HEK293T (cell line): Measurements from ENCODE around the gene MSTO1.
A peak's percentile ranks its signal among the peaks of the same experiment; 100 is the strongest.

Experiments
- CTCF ChIA-PET: fragments of 350-600 bp; formaldehyde crosslinking; extraction: SDS; loops from one replicate; lab custom pipeline; 2021; ENCODE audit warnings: antibody characterized with exemption, inconsistent platforms; lab: Yijun Ruan, JAX
- POLR2A ChIA-PET: fragments of 350-600 bp; formaldehyde crosslinking; extraction: SDS; loops from one replicate; lab custom pipeline; 2020; ENCODE audit warnings: antibody characterized with exemption, inconsistent platforms; lab: Yijun Ruan, JAX
- DNase-seq: peaks from one replicate; pipeline ENCODE4 v3.0.0; 2012; ENCODE audit warnings: mixed read lengths; ENCODE audit errors: extremely low spot score
- ARNT ChIP-seq: fragments of 450-650 bp; IDR thresholded peaks from 2 replicates; pipeline ENCODE4 v1.6.1; 2017; ENCODE audit warnings: mild to moderate bottlenecking
- BHLHE40 ChIP-seq: fragments of 450-650 bp; IDR thresholded peaks from 2 replicates; pipeline ENCODE4 v1.6.1; 2016; ENCODE audit warnings: mild to moderate bottlenecking, moderate library complexity, borderline replicate concordance
- CTBP1 ChIP-seq: fragments of 450-650 bp; IDR thresholded peaks from 2 replicates; pipeline ENCODE4 v1.6.1; 2016; ENCODE audit warnings: borderline replicate concordance
- ELF4 ChIP-seq: fragments of 450-650 bp; IDR thresholded peaks from 2 replicates; pipeline ENCODE4 v1.6.1; 2017; ENCODE audit warnings: antibody characterized with exemption
- FOXA1 ChIP-seq: fragments of 450-650 bp; IDR thresholded peaks from 2 replicates; pipeline ENCODE4 v1.6.1; 2016; ENCODE audit warnings: mild to moderate bottlenecking
- FOXK2 ChIP-seq: fragments of 450-650 bp; IDR thresholded peaks from 2 replicates; pipeline ENCODE4 v1.6.1; 2016; ENCODE audit warnings: mild to moderate bottlenecking
- FOXM1 ChIP-seq: fragments of 450-650 bp; IDR thresholded peaks from 2 replicates; pipeline ENCODE4 v1.6.1; 2017; ENCODE audit warnings: mild to moderate bottlenecking, borderline replicate concordance
- HDGF ChIP-seq: fragments of 450-650 bp; IDR thresholded peaks from 2 replicates; pipeline ENCODE4 v1.6.1; 2017; ENCODE audit warnings: antibody characterized with exemption, borderline replicate concordance
- L3MBTL2 ChIP-seq: fragments of 450-650 bp; conservative IDR thresholded peaks from 2 replicates; pipeline ENCODE4 v1.6.1; 2016; ENCODE audit warnings: mild to moderate bottlenecking
- LEF1 ChIP-seq: fragments of 450-650 bp; IDR thresholded peaks from 2 replicates; pipeline ENCODE4 v1.6.1; 2017; ENCODE audit warnings: mild to moderate bottlenecking, borderline replicate concordance
- NFRKB ChIP-seq: fragments of 450-650 bp; IDR thresholded peaks from 2 replicates; pipeline ENCODE4 v1.6.1; 2016; ENCODE audit warnings: mild to moderate bottlenecking, moderate library complexity
- SP1 ChIP-seq: fragments of 450-650 bp; IDR thresholded peaks from 2 replicates; pipeline ENCODE4 v1.6.1; 2017
- SUZ12 ChIP-seq: fragments of 450-650 bp; IDR thresholded peaks from 2 replicates; pipeline ENCODE4 v1.6.1; 2016; ENCODE audit warnings: mild to moderate bottlenecking
- TARDBP ChIP-seq: fragments of 450-650 bp; IDR thresholded peaks from 2 replicates; pipeline ENCODE4 v1.6.1; 2016
- ZNF384 ChIP-seq: fragments of 450-650 bp; IDR thresholded peaks from 2 replicates; pipeline ENCODE4 v1.6.1; 2016
- TF ChIP-seq, protein P1 (sequence below): fragments of 450-650 bp; IDR thresholded peaks from 2 replicates; pipeline ENCODE4 v1.6.1; 2016

MSTO1 gene

DNA sequence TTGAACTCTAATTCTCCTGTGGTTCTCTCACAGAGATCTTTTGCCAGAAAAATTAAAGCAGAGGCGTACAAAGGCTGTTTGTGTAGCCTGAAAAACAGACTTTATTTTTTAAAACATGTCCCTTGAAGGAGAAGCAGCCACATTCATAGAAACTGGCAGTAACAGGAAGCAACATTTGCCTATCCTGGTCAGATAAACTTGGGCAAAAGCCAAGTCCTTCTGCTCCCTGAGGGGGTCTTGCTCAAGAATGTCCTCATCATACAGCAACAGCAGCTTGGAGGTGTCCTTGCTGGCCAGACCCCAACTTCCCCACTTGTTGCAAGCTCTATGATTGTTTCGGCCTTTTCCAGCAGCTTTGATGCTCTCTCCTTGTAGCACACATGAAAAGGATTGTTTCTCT, 36.3 kb downstream of the MSTO1 start:
- CTCF ChIA-PET, result no interaction called here

DNA sequence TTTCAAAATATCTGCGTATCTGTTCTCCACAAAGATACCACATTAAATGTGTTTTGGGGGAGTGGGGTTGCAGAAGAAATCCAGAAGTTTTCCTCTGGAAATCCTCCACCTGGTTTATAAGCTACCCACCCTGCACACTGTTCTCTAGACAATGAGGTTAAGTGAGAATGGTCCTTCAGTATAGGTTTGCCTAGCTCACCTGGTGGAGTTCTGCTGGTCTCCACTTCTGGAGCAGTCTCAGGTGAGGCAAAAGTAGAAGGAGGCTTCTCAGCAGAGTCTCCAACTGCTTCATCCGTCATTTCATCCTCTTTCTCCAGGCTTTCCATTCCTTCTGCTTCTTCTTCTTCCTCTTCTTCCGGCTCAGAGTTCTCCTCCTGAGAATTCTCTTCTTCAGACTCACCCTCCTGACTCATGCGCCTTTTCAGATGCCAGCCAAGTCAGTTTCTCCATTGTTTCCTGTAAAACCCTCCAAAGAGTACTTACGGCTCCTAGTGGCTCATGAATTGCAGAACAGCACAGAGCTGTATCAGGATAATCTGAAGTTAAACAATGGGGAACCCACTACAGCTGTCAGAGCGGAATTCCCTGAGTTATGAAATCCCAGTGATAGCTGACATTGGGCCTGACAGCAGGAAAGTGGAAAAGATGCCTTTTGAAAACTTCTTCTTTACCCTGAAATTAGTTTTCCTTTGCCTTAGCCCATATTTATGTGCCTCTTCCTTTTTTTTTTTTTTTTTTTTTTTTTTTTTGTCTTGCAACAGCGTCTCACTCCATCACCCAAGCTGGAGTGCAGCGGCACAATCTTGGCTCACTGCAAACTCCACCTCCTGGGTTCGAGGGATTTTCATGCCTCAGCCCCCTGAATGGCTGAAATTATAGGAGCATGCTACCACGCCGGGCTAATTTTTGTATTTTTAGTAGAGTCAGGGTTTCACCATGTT, 38.5 kb downstream of the MSTO1 start:
- CTCF ChIA-PET, result interaction anchor here (0.6 kb wide), 2 partner anchors 563 to 902 kb away, joined by 3 read pairs; no protein-coding TSS in a partner anchor
- TF ChIP-seq LEF1 (no peak), ZNF384 (peak; percentile 69), TARDBP (no peak)
- POLR2A ChIA-PET, result no interaction called here
- no peak for DNase-seq

More for the DNA sequence above, 36.3 kb downstream of the MSTO1 start:
- no peak for DNase-seq
- TF ChIP-seq SP1 (no peak), LEF1 (no peak), SUZ12 (no peak), TARDBP (no peak), NFRKB (no peak), ARNT (no peak), ELF4 (no peak), ZNF384 (no peak), FOXA1 (no peak), FOXM1 (no peak), BHLHE40 (no peak), FOXK2 (no peak), CTBP1 (no peak)
- POLR2A ChIA-PET, result interaction anchor here (1.1 kb wide), 1 partner anchor 83 kb away, joined by 3 read pairs; no protein-coding TSS in a partner anchor

DNA sequence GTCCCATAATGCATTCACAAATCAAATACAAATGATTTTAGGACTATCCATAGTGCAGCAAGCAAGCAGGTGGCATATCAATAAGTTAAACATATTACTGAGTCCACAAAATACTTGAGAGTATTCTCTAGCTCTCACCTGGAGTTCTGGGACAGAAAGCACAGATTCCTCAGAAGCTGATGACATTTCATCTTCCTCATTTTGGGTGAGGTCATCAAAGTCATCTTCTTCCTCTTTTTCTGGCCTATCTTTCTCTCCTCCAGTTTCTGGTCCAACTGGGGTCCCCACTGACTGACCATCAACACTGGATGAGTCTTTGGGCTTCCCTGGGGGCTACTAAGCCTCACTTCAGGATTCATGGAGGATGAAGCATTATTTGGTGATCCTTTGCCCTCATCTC, 39.7 kb downstream of the MSTO1 start:
- CTCF ChIA-PET, result no interaction called here
- POLR2A ChIA-PET, result no interaction called here
- TF ChIP-seq ARNT (no peak), CTBP1 (no peak), LEF1 (no peak), SP1 (no peak), FOXK2 (no peak), BHLHE40 (no peak), L3MBTL2 (no peak), ELF4 (no peak), FOXA1 (no peak), ZNF384 (no peak), NFRKB (no peak), FOXM1 (no peak), SUZ12 (no peak)
- no peak for DNase-seq

DNA sequence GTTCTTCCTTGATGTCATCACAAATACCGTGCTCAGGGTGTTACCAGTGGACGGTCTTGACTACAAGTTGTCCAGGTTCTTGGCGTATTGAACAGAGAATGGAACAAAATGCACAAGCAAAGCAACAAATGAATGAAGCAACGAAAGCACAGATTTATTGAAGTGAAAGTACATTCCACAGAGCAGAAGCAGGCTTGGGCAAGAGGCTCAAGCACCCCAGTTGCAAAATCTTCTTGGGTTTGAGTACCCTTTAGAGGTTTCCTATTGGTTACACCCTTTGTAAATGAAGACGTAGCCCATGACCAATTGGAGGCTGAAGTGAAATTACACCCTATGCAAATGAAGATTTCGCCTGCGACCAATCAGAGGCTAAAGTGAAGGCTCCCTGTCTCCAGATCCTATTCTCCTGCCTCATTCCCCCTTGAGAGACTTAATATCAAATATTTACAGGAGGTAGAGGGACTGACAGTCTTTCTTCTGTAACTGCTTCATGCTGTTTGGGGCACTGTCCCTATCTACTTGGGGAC, 40.3 kb downstream of the MSTO1 start:
- ChIA-PET CTCF (interaction anchor here (1.4 kb wide), 1 partner anchor 9 kb away, joined by 3 read pairs; no protein-coding TSS in a partner anchor), POLR2A (interaction anchor here (1.1 kb wide), 1 partner anchor 284 kb away, joined by 3 read pairs; the partner anchor contains the start of gene KHDC4)
- no peak for DNase-seq
- TF ChIP-seq SP1 (no peak), LEF1 (no peak), CTBP1 (no peak), FOXM1 (no peak)

DNA sequence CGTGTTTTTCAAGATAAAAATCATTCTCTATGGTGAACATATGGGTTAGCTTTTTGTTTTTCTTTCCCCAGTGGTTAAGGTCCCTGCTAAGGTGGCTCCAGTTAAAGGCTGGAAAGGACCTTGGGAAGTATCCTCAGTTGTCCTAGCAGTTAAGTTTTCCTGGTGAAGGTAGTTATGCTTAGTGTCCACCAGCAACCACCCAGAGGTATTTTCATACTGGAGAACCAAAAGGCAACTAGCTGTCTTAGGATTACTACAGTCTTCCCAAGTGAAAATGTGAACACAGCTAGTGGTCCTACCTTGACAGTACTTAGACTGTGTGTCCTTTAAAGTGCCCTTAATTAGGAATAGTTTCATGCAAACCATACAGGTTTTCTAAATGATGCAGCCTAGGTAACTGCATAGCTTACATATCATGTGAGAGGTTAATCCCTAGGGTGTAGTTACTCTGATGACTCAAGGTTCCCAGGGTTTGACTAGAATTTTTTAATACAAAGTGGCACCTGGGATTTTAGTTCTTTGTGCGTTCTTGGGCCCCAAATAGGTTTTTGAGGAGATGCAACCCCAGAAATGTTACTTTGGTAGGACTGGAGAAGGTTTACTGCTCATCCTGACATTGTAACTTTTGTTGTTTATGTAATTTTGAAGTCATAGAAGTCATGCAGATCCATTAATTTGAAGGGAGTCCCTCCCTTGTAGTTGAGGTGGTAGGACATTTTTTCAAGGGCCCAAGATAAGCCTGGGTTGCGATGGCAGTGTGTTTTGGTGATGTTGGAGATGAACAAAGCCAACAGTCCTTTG, 42.0 kb downstream of the MSTO1 start:
- TF ChIP-seq, protein P1, sequence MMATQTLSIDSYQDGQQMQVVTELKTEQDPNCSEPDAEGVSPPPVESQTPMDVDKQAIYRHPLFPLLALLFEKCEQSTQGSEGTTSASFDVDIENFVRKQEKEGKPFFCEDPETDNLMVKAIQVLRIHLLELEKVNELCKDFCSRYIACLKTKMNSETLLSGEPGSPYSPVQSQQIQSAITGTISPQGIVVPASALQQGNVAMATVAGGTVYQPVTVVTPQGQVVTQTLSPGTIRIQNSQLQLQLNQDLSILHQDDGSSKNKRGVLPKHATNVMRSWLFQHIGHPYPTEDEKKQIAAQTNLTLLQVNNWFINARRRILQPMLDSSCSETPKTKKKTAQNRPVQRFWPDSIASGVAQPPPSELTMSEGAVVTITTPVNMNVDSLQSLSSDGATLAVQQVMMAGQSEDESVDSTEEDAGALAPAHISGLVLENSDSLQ, result no peak
- TF ChIP-seq HDGF (no peak), FOXM1 (no peak), ARNT (no peak), BHLHE40 (no peak), FOXK2 (no peak), TARDBP (no peak), FOXA1 (no peak), CTBP1 (no peak), ZNF384 (no peak), SUZ12 (no peak), SP1 (no peak), LEF1 (no peak), NFRKB (no peak), L3MBTL2 (no peak), ELF4 (no peak)
- POLR2A ChIA-PET, result interaction anchor here (0.9 kb wide), 1 partner anchor 10 kb away, joined by 3 read pairs; no protein-coding TSS in a partner anchor
- CTCF ChIA-PET, result interaction anchor here (1.4 to 2.0 kb wide), 2 partner anchors 7 to 401 kb away, joined by 3 to 8 read pairs; no protein-coding TSS in a partner anchor
- DNase-seq, result no peak

DNA sequence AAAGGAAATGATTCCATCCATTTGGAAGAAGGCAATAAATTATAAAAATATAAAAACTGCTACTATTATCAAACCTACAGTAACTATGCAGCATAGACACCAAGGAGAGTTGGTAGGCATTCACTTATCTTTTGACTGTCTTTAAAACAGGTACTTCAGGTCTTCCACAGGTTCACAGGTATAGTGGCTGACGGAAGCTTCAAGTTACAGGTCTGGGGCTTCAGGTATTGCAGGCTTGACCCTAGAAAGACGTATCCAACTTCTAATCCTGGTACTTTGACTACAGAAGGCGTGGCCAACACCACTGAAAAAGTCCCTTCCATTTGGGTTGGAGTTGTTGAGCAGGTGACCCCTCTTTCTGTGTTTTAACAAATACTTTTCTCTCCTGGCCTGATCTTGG, 42.9 kb downstream of the MSTO1 start:
- TF ChIP-seq CTBP1, result no peak
- no peak for TF ChIP-seq FOXA1
- TF ChIP-seq TARDBP, result no peak
- no peak for TF ChIP-seq HDGF
- TF ChIP-seq, protein P1, result no peak
- no peak for TF ChIP-seq SUZ12
- no peak for TF ChIP-seq FOXK2
- no peak for TF ChIP-seq NFRKB
- no peak for TF ChIP-seq BHLHE40
- TF ChIP-seq L3MBTL2, result no peak
- no peak for TF ChIP-seq ZNF384
- ChIA-PET CTCF (no interaction called here), POLR2A (no interaction called here)
- no peak for DNase-seq
